OCI-M2 (cell line): ENCODE measurements around the gene IP6K2.
A peak's percentile ranks its signal among the peaks of the same experiment; 100 is the strongest.
"Not testable (repeated sequence)": the region's sequence is repeated elsewhere in the genome, so short reads cannot be mapped to it uniquely, and the experiment has no call there.

Experiments
- DNase-seq: peaks from one replicate; lab custom pipeline; 2025; ENCODE audit not compliant: unreplicated experiment; lab: John Stamatoyannopoulos, UW

The IP6K2 gene, protein sequence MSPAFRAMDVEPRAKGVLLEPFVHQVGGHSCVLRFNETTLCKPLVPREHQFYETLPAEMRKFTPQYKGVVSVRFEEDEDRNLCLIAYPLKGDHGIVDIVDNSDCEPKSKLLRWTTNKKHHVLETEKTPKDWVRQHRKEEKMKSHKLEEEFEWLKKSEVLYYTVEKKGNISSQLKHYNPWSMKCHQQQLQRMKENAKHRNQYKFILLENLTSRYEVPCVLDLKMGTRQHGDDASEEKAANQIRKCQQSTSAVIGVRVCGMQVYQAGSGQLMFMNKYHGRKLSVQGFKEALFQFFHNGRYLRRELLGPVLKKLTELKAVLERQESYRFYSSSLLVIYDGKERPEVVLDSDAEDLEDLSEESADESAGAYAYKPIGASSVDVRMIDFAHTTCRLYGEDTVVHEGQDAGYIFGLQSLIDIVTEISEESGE

DNA sequence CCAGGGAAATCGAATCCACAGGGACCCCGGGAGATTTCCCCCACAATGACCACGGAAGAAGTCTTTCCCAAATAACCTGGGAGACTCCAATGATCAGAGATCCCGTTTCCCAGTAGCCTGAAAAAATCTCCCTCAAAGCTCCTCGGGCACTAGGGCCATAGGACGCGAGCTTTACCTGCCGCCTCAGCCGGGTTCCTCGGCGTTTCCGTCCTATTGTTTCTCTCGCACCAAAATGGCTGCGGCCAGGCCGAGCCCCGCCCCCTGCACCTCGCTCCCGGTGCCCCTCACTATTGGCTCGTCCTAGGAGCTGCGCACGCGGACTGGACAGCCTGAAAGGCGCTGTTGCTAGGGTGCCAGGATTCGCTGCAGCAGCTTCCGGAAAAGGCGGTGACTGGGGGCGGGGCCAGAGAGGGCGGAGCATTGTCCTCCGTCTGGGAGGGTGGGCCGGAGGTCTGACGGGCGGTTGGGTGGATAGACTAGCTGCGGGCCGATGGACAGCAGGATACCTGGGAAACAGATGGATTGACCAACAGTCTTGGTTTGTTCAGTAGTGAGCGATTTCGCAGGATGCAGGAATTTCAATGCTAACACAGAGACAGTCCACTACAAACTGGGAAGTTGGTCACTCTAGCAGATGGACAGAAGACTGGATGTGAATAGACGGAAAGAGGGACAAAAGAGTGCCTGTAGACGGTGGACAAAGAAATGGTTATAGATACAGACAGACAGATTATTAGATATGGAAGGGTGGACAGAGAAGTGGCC is at the start of gene IP6K2:
TSS of gene IP6K2 (minus strand) at position 240 of the 765 bp plus-strand sequence. CDS start 21,930 bp downstream, outside the sequence.
- peak; percentile 85 for DNase-seq

DNA sequence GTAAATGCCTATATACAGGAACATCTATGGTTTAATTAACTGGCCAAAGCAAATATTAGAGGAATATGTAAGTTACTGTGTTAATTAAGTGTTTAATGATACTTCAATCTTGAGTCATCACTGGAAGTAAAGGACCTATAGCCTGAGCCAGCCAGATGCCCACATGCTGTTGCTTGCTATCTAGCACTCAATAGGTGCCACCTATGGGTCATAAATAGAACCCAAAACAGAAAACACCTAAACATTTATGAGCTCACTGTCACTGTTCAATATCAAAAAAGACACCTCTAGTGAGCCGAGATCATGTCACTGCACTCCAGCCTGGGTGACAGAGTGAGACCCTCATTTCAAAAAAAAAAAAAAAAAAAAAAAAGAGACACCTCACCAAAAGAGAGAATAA is 48.4 kb upstream of the IP6K2 start:
- DNase-seq, result no peak

DNA sequence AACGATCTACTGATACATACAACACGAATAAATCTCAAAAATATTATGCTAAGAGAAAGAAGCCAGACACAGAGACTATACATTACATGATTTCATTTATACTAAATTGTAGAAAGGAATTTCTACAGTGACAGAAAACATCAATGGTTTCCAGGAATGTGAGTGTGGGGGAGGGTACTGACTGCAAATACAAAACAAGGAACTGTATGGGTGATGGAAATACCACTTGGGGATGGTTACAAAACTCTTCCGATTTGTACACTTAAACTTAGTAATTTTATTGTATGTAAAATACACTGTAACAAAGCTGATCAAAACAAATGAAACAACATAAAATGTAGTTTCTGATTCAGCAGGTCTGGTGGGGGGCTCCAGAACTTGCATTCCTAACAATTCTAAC is 45.8 kb upstream of the IP6K2 start:
- no peak for DNase-seq

DNA sequence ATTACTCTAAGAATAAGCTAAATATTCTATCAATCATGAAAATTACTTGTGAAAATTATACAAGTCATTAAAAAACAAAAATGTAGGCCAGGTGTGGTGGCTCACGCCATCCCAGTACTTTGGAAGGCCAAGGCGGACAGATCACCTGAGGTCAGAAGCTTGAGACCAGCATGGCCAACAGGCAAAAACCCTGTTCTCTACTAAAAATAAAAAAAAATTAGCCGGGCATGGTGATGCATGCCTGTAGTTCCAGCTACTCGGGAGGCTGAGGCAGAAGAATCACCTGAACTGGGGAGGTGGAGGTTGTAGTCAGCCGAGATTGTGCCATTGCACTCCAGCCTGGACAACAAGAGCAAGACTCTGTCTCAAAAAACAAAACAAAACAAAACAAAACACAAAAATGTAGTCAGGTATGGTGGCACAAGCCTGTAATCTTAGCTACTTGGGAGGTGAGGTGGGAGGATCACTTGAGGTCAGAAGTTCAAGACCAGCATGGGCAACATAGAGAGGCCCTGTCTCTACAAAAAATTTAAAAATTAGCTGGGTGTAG is 43.0 kb upstream of the IP6K2 start:
- DNase-seq, result not testable (repeated sequence)

DNA sequence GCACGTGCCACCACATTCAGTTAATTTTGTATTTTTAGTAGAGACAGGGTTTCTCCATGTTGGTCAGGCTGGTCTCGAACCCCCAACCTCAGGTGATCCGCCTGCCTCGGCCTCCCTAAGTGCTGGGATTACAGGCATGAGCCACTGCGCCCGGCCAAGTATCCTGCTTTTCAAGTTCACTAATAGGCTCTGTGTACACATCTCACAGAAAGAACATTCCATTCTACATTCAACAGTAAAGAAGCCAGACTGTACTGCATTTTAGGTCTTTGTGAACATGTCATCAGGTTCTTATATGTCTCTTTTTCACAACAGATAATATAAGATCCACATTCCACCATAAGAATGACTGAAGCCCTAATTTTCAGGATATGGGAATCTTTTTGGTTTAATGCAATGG is 42.5 kb upstream of the IP6K2 start:
- DNase-seq, result not testable (repeated sequence)

DNA sequence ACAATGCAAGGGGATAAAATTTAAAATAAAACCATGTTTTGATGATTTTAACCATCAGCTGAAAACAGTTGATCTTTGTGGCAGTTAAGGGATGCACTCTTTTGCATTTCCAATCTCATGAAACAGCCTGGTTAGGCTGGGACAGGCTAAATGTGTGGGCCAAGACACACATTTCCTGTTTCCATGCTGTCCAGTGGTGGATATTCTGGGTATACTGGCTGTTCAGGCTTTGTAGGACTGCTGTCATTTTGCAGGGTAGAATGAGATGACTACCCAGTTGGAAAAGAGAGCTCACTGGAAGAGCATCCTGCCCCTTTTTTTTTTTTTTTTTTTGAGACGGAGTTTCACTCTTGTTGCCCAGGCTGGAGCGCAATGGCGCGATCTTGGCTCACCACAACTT is 42.0 kb upstream of the IP6K2 start:
- no peak for DNase-seq

DNA sequence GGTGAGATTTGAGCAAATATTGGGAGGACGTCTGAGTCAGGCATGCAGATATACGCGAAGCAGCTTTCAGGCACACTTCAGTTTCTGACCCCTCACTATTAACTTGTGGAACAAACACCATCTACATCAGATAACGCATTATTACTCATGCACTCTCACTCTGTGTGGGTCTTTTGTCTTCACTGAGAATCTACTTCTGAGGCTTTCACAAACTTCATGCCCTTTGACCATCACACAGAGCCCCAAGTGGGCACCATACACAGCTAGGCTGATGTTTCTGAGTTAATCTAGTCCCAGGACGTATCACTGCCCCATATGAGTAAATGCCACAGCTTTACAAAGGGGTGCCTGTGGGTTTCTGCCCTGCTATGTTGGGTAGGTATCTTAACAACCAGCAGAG is 39.6 kb upstream of the IP6K2 start:
- DNase-seq, result no peak

DNA sequence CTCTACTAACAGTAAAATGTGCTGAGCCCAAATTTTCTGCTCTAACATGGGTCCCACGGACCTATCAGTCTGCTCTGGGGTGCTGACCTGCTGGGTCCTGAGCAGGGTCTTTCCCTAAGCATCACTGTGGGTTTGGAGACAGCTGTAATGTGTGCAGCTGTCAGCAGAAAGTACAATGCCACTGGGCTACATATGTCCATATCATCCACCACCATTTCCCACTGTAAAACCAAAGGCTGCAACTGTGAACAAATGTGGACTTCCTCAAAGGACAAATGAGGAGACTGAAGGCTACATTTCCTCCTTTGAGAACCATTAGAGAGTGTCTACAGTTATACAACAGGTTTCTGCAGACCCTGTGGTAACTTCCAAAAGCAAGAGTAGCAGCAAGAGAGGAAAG is 33.8 kb upstream of the IP6K2 start:
- no peak for DNase-seq

DNA sequence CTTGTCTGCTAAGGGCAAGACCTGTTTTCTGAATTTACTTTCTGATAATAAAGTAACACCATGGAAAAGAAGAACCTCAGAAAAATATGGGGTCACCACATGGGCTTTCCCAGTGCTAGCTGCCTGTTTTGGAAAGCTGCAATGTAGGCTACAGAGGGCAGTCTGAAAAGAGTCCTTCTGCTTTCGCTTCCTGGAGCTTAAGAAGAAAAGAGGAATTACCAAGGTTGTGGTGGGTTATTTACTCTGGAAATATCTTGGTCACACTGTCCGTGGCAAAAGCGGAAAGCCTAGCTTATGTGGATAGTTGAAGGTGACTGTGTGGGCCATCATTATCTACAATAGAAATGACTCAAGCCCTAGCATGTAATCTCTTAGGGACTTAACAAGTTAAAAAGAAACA is 31.7 kb upstream of the IP6K2 start:
- DNase-seq, result no peak

DNA sequence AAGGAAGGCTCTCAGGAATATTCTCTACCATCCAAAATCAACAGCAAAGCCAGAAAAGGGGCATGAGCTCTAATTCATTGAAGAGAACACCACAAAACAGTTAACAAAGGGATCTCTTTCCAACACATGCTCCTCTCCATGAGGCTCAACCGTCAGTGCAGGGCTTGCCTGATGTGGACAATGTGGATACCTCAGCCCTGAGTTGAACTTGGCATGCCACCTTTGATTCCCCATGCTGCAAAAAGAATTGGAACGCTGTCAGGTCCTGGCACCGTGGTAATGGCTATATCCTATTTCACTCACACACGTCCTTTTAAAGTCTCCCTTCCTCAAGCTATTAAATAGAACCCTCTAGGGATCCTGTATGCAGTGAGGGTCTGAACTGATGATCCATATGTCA is 30.7 kb upstream of the IP6K2 start:
- DNase-seq, result no peak

DNA sequence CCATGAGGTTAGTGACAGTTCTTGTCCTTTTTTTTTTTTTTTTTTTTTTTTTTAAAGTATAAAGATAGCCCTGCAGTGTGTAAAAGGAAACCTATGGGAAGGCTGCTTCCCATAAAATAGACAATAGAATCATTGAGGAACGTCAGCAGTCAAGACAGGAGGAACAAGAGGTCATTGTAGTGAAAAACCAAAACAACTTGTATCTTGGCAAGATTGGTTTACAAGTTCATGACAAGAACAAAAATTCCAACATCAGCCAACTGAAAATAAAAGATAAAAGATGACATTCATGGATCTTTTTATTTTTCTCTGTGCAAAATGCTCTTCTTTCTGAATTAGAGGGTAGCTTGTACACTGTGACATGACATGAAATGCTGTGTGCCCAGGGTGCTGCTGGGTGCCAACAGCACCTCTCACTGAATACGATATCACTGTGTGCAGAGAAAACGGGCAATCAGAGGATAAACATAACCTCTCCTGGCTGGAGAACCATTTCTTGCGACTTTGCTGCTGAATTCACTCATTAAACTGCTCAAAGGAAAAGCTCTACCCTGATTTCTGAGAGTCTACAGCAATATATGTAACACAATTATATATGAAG is 30.1 kb upstream of the IP6K2 start:
- DNase-seq, result no peak

DNA sequence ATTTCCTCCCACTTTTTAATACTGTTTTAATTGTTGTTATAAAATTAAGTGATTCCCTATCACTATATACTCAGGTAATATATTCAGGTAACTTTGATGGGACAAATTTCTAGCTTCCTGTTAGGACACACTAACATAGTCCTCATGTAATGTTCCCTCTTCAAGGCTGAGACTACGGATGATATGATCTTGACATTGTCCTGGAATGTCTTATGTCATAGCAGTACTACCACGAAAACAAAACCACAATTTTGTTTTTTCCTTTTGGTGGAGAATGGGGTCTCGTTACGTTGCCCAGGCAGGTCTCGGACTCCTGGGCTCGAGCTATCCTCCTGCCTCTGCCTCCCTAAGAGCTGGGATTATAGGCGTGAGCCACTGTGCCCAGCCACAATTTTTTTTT is 26.8 kb upstream of the IP6K2 start:
- DNase-seq, result no peak

DNA sequence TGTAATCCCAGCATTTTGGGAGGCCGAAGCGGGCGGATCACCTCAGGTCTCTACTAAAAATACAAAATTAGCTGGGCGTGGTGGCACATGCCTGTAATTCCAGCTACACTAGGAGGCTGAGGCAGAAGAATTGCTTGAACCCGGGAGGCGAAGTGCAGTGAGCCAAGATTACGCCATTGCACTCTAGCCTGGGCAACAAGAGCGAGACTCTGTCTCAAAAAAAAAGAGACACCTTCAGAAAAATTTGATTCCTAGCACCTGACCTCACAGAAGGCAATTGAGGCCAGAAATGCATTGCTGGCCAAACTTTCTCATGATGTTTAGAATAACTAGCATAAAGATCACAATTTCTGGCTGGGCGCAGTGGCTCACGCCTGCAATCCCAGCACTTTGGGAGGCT is 24.2 kb upstream of the IP6K2 start:
- not testable (repeated sequence) for DNase-seq

DNA sequence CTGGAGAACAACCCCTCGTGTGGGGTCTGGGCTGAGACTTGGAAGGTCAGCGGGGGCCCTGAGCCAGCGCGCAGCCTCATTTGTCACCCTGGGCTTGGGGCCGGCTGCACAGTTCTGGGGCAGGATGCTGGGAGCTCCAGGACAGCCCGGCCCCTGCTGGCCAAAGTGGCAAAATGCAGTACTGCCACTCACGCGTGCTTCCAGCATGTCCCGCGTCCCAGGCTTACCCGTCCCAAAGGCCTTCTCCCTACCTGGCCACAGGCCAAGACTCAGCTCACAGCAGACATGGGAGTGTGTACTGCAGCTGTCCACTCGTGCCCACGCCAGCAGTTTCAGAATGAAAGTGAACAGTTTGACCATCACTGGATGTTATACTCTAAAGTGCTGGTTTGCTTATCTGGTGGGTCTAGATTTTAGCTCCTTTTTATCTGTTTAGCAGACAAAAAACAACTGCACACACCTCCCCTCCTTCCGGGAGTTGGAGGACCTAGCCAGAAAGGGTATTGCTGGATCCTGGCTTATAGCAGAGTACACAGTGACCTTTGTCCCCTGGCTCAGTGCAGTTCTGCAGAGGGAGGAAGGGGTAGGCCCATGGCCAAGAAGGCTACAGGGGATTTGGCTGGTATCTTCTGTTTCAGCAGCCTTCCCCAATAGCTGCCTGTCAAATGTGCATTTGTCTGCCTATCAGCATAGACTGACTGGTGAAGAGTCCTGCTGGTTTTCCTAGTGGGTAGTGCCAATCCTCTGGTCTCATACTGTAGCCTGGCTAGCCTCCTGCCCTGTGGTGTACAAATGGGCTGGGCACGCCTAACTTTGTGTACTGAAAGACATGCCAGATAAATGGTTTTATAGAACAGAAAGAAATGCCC is 23.2 kb upstream of the IP6K2 start:
- no peak for DNase-seq

DNA sequence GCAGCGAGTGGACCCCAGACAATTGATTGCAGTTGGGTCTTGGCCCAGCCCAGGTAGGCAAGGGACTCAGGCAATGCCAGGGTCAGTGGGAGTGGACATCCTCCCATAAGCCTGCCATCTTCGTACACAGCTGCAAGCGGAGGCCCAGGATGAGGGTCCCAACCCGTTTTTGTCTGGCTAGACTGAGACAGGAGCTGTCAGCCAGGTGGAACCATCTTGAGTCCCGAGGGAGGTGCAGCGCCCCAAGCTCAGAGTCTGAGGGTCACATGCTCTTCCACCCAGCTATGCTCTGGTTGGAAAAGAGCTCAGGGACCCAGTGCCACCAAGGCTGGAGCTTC is 22.6 kb upstream of the IP6K2 start:
- no peak for DNase-seq

DNA sequence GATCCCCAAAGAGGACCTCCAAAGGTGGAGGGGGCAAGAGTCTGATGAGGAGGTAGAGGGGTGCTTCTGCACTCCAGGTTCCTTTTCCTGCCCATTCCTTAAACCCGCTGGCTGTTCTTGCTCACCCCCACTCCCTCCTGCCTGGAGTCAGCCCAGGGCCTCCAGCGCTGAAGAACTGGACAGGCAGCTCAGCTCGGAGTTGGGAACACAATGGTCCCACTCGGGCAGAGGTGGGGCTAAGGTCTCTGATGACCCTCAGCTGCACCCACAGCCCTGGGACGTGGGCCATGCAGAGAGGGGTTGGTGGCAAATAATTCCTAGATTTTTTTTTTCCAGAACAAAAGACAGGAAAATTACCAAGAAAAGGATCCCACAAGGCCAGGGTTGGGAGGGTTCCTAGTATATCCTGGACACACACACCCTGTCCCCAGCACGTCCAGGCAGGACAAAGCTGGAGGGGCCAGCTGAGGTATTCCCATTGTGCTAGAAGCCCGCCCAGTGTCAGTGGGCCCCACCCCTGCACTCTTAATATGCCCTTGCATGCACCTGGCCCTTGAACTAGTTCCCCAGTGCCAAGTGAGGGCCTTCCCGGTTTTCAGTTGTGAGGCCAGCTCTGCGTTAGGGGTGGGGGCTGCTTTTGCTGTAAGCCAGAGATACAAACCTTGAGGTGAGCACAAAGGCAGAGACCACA is 22.1 kb upstream of the IP6K2 start:
- DNase-seq, result no peak

DNA sequence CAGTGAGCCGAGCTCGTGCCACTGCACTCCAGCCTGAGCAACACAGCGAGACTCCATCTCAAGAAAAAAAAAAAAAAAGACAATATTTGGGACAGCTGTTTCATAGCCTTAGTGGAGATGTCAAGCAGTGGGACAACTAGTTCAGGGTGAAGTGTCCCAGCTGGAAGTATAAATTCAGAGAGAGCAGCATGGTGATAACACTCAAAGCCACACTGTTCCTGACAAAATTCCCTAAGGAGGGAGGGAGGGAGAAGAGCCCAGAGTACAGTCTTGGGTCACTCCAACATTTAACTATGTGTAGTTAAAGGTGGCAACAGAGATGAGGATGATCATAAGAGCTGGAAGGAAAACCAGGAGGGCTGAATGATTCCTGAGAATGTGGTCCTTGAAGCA is 21.1 kb upstream of the IP6K2 start:
- DNase-seq, result no peak

DNA sequence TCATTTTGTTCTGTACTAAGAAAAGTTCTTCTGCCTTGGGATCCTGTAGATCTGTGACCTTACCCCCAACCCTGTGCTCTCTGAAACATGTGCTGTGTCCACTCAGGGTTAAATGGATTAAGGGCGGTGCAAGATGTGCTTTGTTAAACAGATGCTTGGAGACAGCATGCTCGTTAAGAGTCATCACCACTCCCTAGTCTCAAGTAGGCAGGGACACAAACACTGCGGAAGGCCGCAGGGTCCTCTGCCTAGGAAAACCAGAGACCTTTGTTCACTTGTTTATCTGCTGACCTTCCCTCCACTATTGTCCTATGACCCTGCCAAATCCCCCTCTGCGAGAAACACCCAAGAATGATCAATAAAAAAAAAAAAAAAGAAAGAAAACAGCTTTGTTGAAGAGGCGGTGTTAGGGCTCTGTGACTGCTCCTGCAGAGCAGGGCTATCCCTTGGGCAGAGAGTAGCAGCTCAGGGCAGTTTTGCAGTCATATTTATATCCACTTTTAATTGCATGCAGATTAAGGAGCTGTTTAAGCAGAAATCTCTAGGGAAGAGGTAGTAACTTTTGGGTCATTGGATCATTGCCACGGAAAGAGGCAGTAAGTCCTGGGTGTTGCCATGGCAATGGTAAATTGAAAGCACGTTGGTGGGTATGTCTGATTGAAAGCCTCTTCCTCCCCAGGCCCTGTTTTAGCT is 18.2 kb upstream of the IP6K2 start:
- DNase-seq, result not testable (repeated sequence)

DNA sequence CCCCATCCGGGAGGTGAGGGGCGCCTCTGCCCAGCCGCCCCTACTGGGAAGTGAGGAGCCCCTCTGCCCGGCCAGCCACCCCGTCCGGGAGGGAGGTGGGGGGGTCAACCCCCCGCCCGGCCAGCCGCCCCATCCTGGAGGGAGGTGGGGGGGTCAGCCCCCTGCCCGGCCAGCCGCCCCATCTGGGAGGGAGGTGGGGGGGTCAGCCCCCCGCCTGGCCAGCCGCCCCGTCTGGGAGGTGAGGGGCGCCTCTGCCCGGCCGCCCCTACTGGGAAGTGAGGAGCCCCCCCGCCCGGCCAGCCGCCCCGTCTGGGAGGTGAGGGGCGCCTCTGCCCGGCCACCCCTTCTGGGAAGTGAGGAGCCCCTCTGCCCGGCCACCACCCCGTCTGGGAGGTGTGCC is 17.5 kb upstream of the IP6K2 start:
- DNase-seq, result not testable (repeated sequence)
